HepG2 (cell line): ENCODE data around the gene FUT3. TPM values are rescaled to one million over a fixed set of nuclear protein-coding genes. Genes with fewer than 3 reads are reported as not detected.

ENCODE experiments used
- GZF1 ChIP-seq: sonication (generic); formaldehyde crosslinking; IDR thresholded peaks from 2 replicates; pipeline ENCODE4 v1.5.1; 2020; ENCODE audit warnings: mild to moderate bottlenecking, missing genetic modification reagents
- KLF15 ChIP-seq: sonication (generic); formaldehyde crosslinking; IDR thresholded peaks from 2 replicates; pipeline ENCODE4 v1.8.1; 2023; ENCODE audit warnings: borderline replicate concordance, mild to moderate bottlenecking, inconsistent platforms, missing genetic modification reagents, mixed read lengths
- LCORL ChIP-seq, 2 experiments: fragments of 450-650 bp in 1 of 2; sonication (generic) in 1 of 2; formaldehyde crosslinking in 1 of 2; IDR thresholded peaks; 2 replicates each; pipeline versions ENCODE4 v1.5.0 to v1.6.1; 2017 to 2020; ENCODE audit warnings: antibody characterized with exemption in 1 of 2, missing genetic modification reagents in 1 of 2
- NFYC ChIP-seq: IDR thresholded peaks from 2 replicates; pipeline ENCODE4 v1.6.1; 2016; ENCODE audit warnings: missing genetic modification reagents, missing compliant biosample characterization
- SAP130 ChIP-seq: IDR thresholded peaks from 2 replicates; pipeline ENCODE4 v1.6.1; 2016; ENCODE audit warnings: low read depth
- SMAD1 ChIP-seq: sonication (generic); formaldehyde crosslinking; IDR thresholded peaks from 2 replicates; pipeline ENCODE4 v1.4.0; 2020; ENCODE audit warnings: missing genetic modification reagents, low read depth, mild to moderate bottlenecking, borderline replicate concordance
- SNAPC2 ChIP-seq: sonication (generic); formaldehyde crosslinking; IDR thresholded peaks from 2 replicates; pipeline ENCODE4 v1.8.1; 2022; ENCODE audit warnings: mild to moderate bottlenecking, missing genetic modification reagents
- SP1 ChIP-seq, 2 experiments: fragments of 450-650 bp in 1 of 2; sonication (generic) in 1 of 2; formaldehyde crosslinking in 1 of 2; IDR thresholded peaks; 2 replicates each; pipeline versions ENCODE4 v1.4.0 to v1.6.1; 2016 to 2020; ENCODE audit warnings: missing genetic modification reagents in 1 of 2
- THAP11 ChIP-seq: IDR thresholded peaks from 2 replicates; pipeline ENCODE4 v1.6.1; 2016; ENCODE audit warnings: missing biosample characterization, missing genetic modification reagents
- ZNF24 ChIP-seq: fragments of 450-650 bp; IDR thresholded peaks from 2 replicates; pipeline ENCODE4 v1.6.1; 2017; ENCODE audit warnings: antibody characterized with exemption, mild to moderate bottlenecking
- ZNF670 ChIP-seq: sonication (generic); formaldehyde crosslinking; IDR thresholded peaks from 2 replicates; pipeline ENCODE4 v1.8.0; 2022; ENCODE audit warnings: mild to moderate bottlenecking, missing genetic modification reagents, borderline replicate concordance
- ZNF746 ChIP-seq: sonication (generic); formaldehyde crosslinking; IDR thresholded peaks from 2 replicates; pipeline ENCODE4 v1.8.0; 2022; ENCODE audit warnings: mild to moderate bottlenecking, missing genetic modification reagents
- ZNF879 ChIP-seq: sonication (generic); formaldehyde crosslinking; IDR thresholded peaks from 2 replicates; pipeline ENCODE4 v1.8.1; 2023; ENCODE audit warnings: missing genetic modification reagents
- ZSCAN12 ChIP-seq: sonication (generic); formaldehyde crosslinking; IDR thresholded peaks from 2 replicates; pipeline ENCODE4 v1.9.0; 2021; ENCODE audit warnings: mild to moderate bottlenecking, missing genetic modification reagents
- polyA plus RNA-seq, 8 experiments: library from polyadenylated mRNA; depleted of rRNA in 3 of 8; stranded (reverse) in 7 of 8; unstranded in 1 of 8; fragments of >200 nt; fragmentation: Illumina TruSeq in 4 of 8; extraction: Trizol in 4 of 8; gene quantifications; 2 replicates each; pipeline versions ENCODE4 v1.2.1 to v1.2.3, GENCODE V29; 2011 to 2016; ENCODE audit warnings: low read depth in 4 of 8, missing spikeins in 1 of 8, mixed read lengths in 1 of 8; ENCODE audit not compliant: insufficient read depth in 1 of 8
- total RNA-seq, 5 experiments: library from RNA; depleted of rRNA; stranded (reverse); fragments of >200 nt; fragmentation: Illumina TruSeq; extraction: Trizol; gene quantifications; 2 replicates each; pipeline ENCODE4 v1.2.3, GENCODE V29; 2016; ENCODE audit warnings: low read depth in 1 of 5
- TF ChIP-seq, protein P1 (sequence below): sonication (generic); formaldehyde crosslinking; IDR thresholded peaks from 2 replicates; pipeline ENCODE4 v1.4.0; 2020; ENCODE audit warnings: mild to moderate bottlenecking, missing genetic modification reagents
- TF ChIP-seq, protein P2 (sequence below): sonication (generic); formaldehyde crosslinking; conservative IDR thresholded peaks from 2 replicates; pipeline ENCODE4 v1.8.0; 2022; ENCODE audit warnings: missing genetic modification reagents
- TF ChIP-seq, protein P3 (sequence below): sonication (generic); formaldehyde crosslinking; IDR thresholded peaks from 2 replicates; pipeline ENCODE4 v1.8.1; 2023; ENCODE audit warnings: mild to moderate bottlenecking, missing genetic modification reagents
- TF ChIP-seq, protein P4 (sequence below): sonication (generic); formaldehyde crosslinking; IDR thresholded peaks from 2 replicates; pipeline ENCODE4 v1.4.0; 2020; ENCODE audit warnings: missing genetic modification reagents

The FUT3 gene
- total and polyA plus RNA-seq, 2 of the 13 experiments (the other 11 are each of a cell fraction or from before 2014, with no cell fraction given): 0.53 to 1.1 TPM

DNA sequence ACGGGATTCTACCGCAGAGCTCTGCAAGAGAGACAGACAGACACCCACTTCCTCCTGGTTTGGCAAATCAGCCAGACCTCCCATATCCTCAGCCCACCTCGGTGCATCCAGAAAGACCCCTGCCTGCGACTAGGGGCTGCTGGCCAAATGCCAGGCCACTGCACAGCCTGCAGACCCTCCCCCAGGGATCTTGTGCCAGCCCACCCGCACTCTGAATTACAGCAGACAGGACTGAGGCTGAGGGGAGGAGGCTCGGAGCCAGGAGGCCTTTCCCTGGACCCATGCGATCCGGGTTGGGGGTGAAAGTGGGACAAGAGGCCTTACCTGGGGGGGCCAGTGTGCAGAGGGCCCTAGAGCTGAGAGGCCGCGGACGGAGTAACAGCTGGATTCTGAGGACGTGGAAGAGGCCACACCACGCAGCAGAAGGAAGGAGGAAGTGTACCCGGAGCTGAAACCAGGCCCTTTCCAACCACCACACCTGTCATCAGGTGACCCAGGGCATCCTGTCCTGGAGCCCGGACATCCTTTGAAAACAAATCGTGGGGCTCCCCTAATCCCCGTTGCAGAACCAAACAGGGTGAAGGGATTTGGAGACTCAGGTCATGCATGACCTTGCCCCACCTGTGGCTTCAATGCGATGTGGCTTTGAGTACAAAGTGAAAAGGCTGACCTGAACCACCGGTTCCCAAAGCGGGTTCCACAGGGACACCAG is 12.7 kb downstream of the FUT3 start (continued):
- TF ChIP-seq, protein P1, sequence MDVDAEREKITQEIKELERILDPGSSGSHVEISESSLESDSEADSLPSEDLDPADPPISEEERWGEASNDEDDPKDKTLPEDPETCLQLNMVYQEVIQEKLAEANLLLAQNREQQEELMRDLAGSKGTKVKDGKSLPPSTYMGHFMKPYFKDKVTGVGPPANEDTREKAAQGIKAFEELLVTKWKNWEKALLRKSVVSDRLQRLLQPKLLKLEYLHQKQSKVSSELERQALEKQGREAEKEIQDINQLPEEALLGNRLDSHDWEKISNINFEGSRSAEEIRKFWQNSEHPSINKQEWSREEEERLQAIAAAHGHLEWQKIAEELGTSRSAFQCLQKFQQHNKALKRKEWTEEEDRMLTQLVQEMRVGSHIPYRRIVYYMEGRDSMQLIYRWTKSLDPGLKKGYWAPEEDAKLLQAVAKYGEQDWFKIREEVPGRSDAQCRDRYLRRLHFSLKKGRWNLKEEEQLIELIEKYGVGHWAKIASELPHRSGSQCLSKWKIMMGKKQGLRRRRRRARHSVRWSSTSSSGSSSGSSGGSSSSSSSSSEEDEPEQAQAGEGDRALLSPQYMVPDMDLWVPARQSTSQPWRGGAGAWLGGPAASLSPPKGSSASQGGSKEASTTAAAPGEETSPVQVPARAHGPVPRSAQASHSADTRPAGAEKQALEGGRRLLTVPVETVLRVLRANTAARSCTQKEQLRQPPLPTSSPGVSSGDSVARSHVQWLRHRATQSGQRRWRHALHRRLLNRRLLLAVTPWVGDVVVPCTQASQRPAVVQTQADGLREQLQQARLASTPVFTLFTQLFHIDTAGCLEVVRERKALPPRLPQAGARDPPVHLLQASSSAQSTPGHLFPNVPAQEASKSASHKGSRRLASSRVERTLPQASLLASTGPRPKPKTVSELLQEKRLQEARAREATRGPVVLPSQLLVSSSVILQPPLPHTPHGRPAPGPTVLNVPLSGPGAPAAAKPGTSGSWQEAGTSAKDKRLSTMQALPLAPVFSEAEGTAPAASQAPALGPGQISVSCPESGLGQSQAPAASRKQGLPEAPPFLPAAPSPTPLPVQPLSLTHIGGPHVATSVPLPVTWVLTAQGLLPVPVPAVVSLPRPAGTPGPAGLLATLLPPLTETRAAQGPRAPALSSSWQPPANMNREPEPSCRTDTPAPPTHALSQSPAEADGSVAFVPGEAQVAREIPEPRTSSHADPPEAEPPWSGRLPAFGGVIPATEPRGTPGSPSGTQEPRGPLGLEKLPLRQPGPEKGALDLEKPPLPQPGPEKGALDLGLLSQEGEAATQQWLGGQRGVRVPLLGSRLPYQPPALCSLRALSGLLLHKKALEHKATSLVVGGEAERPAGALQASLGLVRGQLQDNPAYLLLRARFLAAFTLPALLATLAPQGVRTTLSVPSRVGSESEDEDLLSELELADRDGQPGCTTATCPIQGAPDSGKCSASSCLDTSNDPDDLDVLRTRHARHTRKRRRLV (CRISPR knock-in tag): no peak
- TF ChIP-seq SNAPC2 (CRISPR knock-in tag) (no peak), GZF1 (no peak), ZNF24 (no peak), THAP11 (CRISPR knock-in tag) (no peak), ZNF746 (CRISPR knock-in tag) (no peak), SMAD1 (CRISPR knock-in tag) (0 out of 2 replicates have a peak, but pooled peaks have one; percentile 55), SAP130 (CRISPR knock-in tag) (peak; percentile 42; the same call in 1 of the 2 replicates), KLF15 (CRISPR knock-in tag) (no peak), ZSCAN12 (CRISPR knock-in tag) (0 out of 2 replicates have a peak, but pooled peaks have one; percentile 60), NFYC (CRISPR knock-in tag) (no peak), LCORL (IDR thresholded peaks at IDR 0.05) (no peak), LCORL (CRISPR knock-in tag; IDR thresholded peaks at IDR 0.05) (no peak), SP1 (IDR thresholded peaks at IDR 0.05) (no peak), SP1 (CRISPR knock-in tag; IDR thresholded peaks at IDR 0.05) (no peak), ZNF879 (CRISPR knock-in tag) (no peak), ZNF670 (no peak)
- TF ChIP-seq, protein P2, sequence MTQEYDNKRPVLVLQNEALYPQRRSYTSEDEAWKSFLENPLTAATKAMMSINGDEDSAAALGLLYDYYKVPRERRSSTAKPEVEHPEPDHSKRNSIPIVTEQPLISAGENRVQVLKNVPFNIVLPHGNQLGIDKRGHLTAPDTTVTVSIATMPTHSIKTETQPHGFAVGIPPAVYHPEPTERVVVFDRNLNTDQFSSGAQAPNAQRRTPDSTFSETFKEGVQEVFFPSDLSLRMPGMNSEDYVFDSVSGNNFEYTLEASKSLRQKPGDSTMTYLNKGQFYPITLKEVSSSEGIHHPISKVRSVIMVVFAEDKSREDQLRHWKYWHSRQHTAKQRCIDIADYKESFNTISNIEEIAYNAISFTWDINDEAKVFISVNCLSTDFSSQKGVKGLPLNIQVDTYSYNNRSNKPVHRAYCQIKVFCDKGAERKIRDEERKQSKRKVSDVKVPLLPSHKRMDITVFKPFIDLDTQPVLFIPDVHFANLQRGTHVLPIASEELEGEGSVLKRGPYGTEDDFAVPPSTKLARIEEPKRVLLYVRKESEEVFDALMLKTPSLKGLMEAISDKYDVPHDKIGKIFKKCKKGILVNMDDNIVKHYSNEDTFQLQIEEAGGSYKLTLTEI (CRISPR knock-in tag): no peak
- TF ChIP-seq, protein P3, sequence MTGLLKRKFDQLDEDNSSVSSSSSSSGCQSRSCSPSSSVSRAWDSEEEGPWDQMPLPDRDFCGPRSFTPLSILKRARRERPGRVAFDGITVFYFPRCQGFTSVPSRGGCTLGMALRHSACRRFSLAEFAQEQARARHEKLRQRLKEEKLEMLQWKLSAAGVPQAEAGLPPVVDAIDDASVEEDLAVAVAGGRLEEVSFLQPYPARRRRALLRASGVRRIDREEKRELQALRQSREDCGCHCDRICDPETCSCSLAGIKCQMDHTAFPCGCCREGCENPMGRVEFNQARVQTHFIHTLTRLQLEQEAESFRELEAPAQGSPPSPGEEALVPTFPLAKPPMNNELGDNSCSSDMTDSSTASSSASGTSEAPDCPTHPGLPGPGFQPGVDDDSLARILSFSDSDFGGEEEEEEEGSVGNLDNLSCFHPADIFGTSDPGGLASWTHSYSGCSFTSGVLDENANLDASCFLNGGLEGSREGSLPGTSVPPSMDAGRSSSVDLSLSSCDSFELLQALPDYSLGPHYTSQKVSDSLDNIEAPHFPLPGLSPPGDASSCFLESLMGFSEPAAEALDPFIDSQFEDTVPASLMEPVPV: peak; percentile 21; the same call in 1 of the 2 replicates
- TF ChIP-seq, protein P4, sequence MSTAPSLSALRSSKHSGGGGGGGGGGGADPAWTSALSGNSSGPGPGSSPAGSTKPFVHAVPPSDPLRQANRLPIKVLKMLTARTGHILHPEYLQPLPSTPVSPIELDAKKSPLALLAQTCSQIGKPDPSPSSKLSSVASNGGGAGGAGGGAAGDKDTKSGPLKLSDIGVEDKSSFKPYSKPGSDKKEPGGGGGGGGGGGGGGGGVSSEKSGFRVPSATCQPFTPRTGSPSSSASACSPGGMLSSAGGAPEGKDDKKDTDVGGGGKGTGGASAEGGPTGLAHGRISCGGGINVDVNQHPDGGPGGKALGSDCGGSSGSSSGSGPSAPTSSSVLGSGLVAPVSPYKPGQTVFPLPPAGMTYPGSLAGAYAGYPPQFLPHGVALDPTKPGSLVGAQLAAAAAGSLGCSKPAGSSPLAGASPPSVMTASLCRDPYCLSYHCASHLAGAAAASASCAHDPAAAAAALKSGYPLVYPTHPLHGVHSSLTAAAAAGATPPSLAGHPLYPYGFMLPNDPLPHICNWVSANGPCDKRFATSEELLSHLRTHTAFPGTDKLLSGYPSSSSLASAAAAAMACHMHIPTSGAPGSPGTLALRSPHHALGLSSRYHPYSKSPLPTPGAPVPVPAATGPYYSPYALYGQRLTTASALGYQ (CRISPR knock-in tag): no peak
